SU-DHL-6 (cell line): Measurements from ENCODE around the gene AP1G2.

Experiments
- H2AFZ ChIP-seq: fragments of 200-600 bp; sonication (generic); 2 replicates; pipeline ENCODE4 v1.6.1; 2014; ENCODE audit warnings: low read depth, mild to moderate bottlenecking, moderate library complexity, mixed read lengths, antibody characterized with exemption, low read length; ENCODE audit not compliant: severe bottlenecking
- H3F3A ChIP-seq: fragments of 200-600 bp; shearing (Covaris generic); 2 replicates; pipeline ENCODE4 v1.6.0; 2016; ENCODE audit warnings: antibody characterized with exemption, mild to moderate bottlenecking; ENCODE audit not compliant: insufficient read depth
- H3K27ac ChIP-seq: fragments of 200-600 bp; sonication (generic); 2 replicates; pipeline ENCODE4 v1.5.1; 2016; ENCODE audit warnings: low read depth, mild to moderate bottlenecking, low read length, moderate library complexity, mixed read lengths
- H3K27me3 ChIP-seq: fragments of 200-600 bp; sonication (generic), shearing (Covaris generic); 2 replicates; pipeline ENCODE4 v1.6.0; 2014; ENCODE audit warnings: mild to moderate bottlenecking, low read length
- H3K36me3 ChIP-seq: fragments of 200-600 bp; sonication (generic); 2 replicates; pipeline ENCODE4 v1.6.1; 2014; ENCODE audit warnings: mild to moderate bottlenecking, low read length, mixed read lengths
- H3K4me2 ChIP-seq: fragments of 300-600, 200-600 bp; shearing (Covaris generic), sonication (generic); 2 replicates; pipeline ENCODE4 v1.6.0; 2014; ENCODE audit warnings: low read length, low read depth, mild to moderate bottlenecking; ENCODE audit not compliant: poor library complexity, severe bottlenecking
- H3K4me3 ChIP-seq: fragments of 200-600 bp; sonication (generic); 2 replicates; pipeline ENCODE4 v1.5.1; 2014; ENCODE audit warnings: antibody characterized with exemption, low read length, mild to moderate bottlenecking, mixed read lengths; ENCODE audit not compliant: insufficient read depth, poor library complexity, severe bottlenecking
- H3K79me2 ChIP-seq: fragments of 200-600 bp; sonication (generic); 2 replicates; pipeline ENCODE4 v1.6.1; 2014; ENCODE audit warnings: mild to moderate bottlenecking, low read length, moderate library complexity; ENCODE audit not compliant: insufficient read depth
- H3K9ac ChIP-seq: fragments of 200-600 bp; sonication (generic); 2 replicates; pipeline ENCODE4 v1.7.0; 2014; ENCODE audit warnings: mild to moderate bottlenecking, low read length
- H3K9me2 ChIP-seq: fragments of 200-600 bp; sonication (generic); replicated peaks from 2 replicates; pipeline ENCODE4 v1.6.1; 2014; ENCODE audit warnings: low read length; ENCODE audit not compliant: insufficient read depth
- H3K9me3 ChIP-seq: fragments of 200-600 bp; sonication (generic); 2 replicates; pipeline ENCODE4 v1.6.1; 2014; ENCODE audit warnings: low read length, mixed read lengths; ENCODE audit not compliant: insufficient read depth
- H4K20me1 ChIP-seq: fragments of 200-600 bp; sonication (generic); 2 replicates; pipeline ENCODE4 v1.6.1; 2014; ENCODE audit warnings: low read depth, mild to moderate bottlenecking, antibody characterized with exemption, low read length, moderate library complexity, mixed read lengths
- EZH2phosphoT487 ChIP-seq: fragments of 200-600 bp; sonication (generic), shearing (Covaris generic); conservative IDR thresholded peaks from 2 replicates; pipeline ENCODE4 v1.6.1; 2018; ENCODE audit warnings: mild to moderate bottlenecking, antibody characterized with exemption, low read length, moderate library complexity, mixed read lengths
- TF ChIP-seq, protein P1 (sequence below): fragments of 200-600 bp; sonication (generic); IDR thresholded peaks from one replicate; pipeline ENCODE4 v1.5.1; 2017; ENCODE audit warnings: antibody characterized with exemption, mild to moderate bottlenecking, low read length, moderate library complexity; ENCODE audit not compliant: insufficient read depth, poor library complexity, severe bottlenecking

The AP1G2 gene

DNA sequence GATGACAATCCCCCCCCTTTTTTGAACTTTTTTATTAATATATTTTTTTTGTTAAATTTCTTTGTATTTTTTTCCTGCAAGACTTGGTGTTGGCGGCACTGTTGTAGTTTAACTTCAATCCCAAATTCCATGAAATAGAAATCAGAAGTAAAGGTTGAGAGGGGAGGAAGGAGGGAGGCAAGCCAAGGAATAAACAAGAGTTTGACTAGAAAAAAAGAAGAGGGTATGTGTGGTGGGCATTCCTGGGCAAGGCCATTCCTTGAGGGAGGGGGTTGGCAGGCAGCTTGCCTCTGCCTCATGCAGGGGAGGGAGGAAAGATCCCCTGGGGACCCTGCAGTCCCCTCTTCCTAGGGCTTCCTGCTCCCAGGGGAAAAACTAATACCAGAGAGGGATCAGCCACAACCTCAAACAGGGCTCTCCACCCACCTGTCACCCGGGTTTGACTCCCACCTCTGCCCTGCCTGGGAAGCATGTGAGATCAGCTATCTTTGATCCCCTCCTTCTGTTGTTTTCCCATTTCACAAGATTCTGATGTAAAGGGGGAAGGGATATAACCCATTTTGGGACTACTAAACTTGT, 519 bp upstream of the AP1G2 start:
- peak overlapping the region; percentile 82 for H2AFZ ChIP-seq
- peak overlapping the region; percentile 87 for H3K4me3 ChIP-seq
- no peaks in the 10 kb centered on the region for H3K27me3 ChIP-seq
- H3K27ac ChIP-seq, result peak overlapping the region; percentile 65; the same call in 1 of the 2 replicates
- H3F3A ChIP-seq, result peaks cover 9% of the 10 kb centered on the region; the same call in 1 of the 2 replicates
- peak overlapping the region; percentile 80 for H3K9ac ChIP-seq
- TF ChIP-seq, protein P1, sequence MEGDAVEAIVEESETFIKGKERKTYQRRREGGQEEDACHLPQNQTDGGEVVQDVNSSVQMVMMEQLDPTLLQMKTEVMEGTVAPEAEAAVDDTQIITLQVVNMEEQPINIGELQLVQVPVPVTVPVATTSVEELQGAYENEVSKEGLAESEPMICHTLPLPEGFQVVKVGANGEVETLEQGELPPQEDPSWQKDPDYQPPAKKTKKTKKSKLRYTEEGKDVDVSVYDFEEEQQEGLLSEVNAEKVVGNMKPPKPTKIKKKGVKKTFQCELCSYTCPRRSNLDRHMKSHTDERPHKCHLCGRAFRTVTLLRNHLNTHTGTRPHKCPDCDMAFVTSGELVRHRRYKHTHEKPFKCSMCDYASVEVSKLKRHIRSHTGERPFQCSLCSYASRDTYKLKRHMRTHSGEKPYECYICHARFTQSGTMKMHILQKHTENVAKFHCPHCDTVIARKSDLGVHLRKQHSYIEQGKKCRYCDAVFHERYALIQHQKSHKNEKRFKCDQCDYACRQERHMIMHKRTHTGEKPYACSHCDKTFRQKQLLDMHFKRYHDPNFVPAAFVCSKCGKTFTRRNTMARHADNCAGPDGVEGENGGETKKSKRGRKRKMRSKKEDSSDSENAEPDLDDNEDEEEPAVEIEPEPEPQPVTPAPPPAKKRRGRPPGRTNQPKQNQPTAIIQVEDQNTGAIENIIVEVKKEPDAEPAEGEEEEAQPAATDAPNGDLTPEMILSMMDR, result no peak
- no peak for TF ChIP-seq EZH2phosphoT487
- peak overlapping the region; percentile 98 for H3K4me2 ChIP-seq
- H3K79me2 ChIP-seq, result peaks cover 18% of the 10 kb centered on the region
- no peaks in the 10 kb centered on the region for H3K36me3 ChIP-seq
- no peaks in the 10 kb centered on the region for H4K20me1 ChIP-seq
- no peaks in the 10 kb centered on the region for H3K9me3 ChIP-seq
- H3K9me2 ChIP-seq, result no peaks in the 10 kb centered on the region

DNA sequence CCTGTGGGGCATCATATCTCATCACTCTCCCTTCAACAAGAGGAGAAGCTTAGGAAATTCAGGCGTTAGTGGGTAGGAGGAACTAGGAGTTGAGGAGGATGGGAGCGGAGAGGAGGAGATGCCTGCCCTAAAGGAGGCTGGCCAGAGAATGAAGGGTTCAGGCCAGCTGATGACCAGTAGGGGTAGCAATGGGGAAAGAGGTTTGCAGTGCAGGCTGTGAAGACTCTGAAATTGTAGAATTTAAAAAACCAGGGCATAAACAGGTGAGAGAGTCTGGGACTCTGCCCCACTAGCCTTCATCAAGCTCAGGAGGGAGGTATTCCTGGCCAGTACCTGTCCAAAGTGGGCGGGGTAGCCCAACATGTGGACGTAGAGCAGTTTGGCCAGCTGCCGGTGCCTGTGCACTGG, 809 bp downstream of the AP1G2 start:
- Histone ChIP-seq H3K9me2 (no peaks in the 10 kb centered on the region), H3K79me2 (peaks cover 18% of the 10 kb centered on the region), H4K20me1 (no peaks in the 10 kb centered on the region), H3K9me3 (no peaks in the 10 kb centered on the region), H3F3A (peaks cover 9% of the 10 kb centered on the region; the same call in 1 of the 2 replicates), H2AFZ (no peak overlapping the region), H3K4me3 (peak overlapping the region; percentile 87), H3K27ac (peak overlapping the region; percentile 65), H3K27me3 (no peaks in the 10 kb centered on the region), H3K4me2 (peak overlapping the region; percentile 98), H3K36me3 (no peaks in the 10 kb centered on the region), H3K9ac (peak overlapping the region; percentile 80)
- TF ChIP-seq EZH2phosphoT487, result no peak
- TF ChIP-seq, protein P1, result no peak

DNA sequence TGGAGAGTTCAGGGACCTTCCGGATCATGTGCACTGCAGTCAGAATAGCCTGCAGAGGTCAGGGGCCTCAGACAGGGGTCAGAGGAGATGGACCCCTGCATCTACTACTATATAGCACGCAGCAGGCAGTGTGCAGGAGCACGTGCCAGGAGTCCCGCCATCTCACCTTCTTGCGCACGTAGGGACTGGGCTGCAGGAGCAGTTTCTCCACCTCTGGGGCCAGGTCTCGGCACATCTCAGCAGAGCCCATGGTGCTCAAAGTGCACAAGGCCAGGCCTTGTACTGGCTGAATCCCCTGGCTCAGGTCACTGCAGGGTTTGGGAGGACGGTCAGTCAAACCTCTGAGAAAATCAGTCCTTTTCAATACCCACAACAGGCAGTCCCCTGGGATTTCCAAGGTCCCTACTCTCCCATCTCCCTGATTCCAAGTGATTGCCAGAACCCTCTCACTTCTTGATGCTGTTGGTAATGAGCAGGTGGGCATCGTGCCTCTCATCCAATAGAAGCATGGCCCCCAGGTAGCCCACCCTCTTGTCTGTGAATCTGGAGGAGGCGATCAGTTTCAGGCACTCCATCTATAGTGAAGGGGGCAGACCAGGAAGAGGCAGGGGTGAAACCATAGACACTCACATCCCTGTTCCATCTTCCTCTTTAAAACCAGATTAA, 1.3 kb downstream of the AP1G2 start:
- H3K79me2 ChIP-seq, result peaks cover 18% of the 10 kb centered on the region
- H4K20me1 ChIP-seq, result no peaks in the 10 kb centered on the region
- no peak overlapping the region for H3K27ac ChIP-seq
- H3K9me3 ChIP-seq, result no peaks in the 10 kb centered on the region
- peak overlapping the region; percentile 80 for H3K9ac ChIP-seq
- no peak for TF ChIP-seq EZH2phosphoT487
- TF ChIP-seq, protein P1, result no peak
- H3F3A ChIP-seq, result peaks cover 9% of the 10 kb centered on the region; the same call in 1 of the 2 replicates
- H3K4me2 ChIP-seq, result peak overlapping the region; percentile 98
- H2AFZ ChIP-seq, result no peak overlapping the region
- H3K9me2 ChIP-seq, result no peaks in the 10 kb centered on the region
- H3K27me3 ChIP-seq, result no peaks in the 10 kb centered on the region
- no peaks in the 10 kb centered on the region for H3K36me3 ChIP-seq
- H3K4me3 ChIP-seq, result peak overlapping the region; percentile 87
